Measurements from ENCODE around the gene HSPA1A. TPM values are rescaled to one million over a fixed set of nuclear protein-coding genes. Genes with fewer than 3 reads are reported as not detected.

Gene HSPA1A
- polyA plus RNA-seq, 3 donors, result 144 to 215 (median 200) TPM

DNA sequence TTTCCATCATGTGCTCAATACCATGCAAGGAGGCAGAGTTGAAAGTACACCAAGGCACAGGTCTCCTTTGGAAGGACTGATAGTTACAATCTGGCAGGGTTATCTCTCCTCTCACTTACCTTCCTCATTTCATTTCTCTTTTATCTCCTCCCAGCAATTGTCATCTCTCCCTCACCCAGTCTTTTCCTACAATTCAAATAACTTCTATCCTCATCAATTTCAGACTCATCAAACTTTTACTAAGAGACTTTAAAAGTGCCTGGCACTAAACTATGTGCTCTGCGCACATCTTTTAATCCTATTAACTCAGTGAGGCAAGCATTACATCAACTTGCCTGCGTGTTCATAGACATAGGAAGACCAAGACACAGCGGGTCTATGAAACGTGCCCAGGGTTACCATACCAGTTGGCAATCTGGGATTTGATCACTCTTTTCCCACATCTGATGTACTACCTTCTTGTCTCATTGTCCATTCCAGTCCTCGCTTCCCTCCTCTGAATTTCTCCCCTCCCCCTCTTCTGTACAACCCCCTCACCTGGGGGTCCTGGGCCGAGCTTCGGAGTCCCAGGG, 21.0 kb upstream of the HSPA1A start:
- peak overlapping the region; percentile 96 for H3K4me2 ChIP-seq (replicated peaks; ENCODE audit: extremely low read depth, low read length, poor library complexity, severe bottlenecking)
- no peak for DNase-seq
- Mint-ChIP-seq H3K4me3 (peak overlapping the region; percentile 99), H3K36me3 (peaks cover 17 to 34% of the 10 kb centered on the region in 2 donors), H3K27ac (peak overlapping the region in 6 of 7 donors; percentile 6 to 97 (median 44)), H3K4me1 (peaks cover 28% of the 10 kb centered on the region), H3K9me3 (no peaks in the 10 kb centered on the region), H3K27me3 (ENCODE audit: low read depth in 3 of 3) (no peaks in the 10 kb centered on the region)
- H3K27ac ChIP-seq (ENCODE audit: low read depth in 1 of 2, low read length in 2 of 2), result peak overlapping the region in 1 of 2 donors; percentile 95
- intact Hi-C loops (cut with micrococcal nuclease), result loop anchor here (2.0 to 10.0 kb wide), 3 partner anchors 26 to 60 kb away; partner anchors contain the start of gene CLIC1 (in 1 of the 2)
- peak overlapping the region; percentile 94 for H3K9ac ChIP-seq (ENCODE audit: insufficient read depth, low read length, poor library complexity, severe bottlenecking)
- H3K4me3 ChIP-seq (replicated peaks in 1 of 3; ENCODE audit: low read depth in 2 of 3, low read length in 3 of 3), result peak overlapping the region; percentile 61 to 98 (median 66)
- peak overlapping the region; percentile 98 for H2AFZ ChIP-seq (ENCODE audit: insufficient read depth, low read depth, low read length, poor library complexity, severe bottlenecking)
- H3K9me3 ChIP-seq (replicated peaks in 1 of 2; ENCODE audit: control insufficient read depth in 1 of 2, insufficient read depth in 1 of 2, low read length in 2 of 2), result no peaks in the 10 kb centered on the region
- TF ChIP-seq, protein P1, sequence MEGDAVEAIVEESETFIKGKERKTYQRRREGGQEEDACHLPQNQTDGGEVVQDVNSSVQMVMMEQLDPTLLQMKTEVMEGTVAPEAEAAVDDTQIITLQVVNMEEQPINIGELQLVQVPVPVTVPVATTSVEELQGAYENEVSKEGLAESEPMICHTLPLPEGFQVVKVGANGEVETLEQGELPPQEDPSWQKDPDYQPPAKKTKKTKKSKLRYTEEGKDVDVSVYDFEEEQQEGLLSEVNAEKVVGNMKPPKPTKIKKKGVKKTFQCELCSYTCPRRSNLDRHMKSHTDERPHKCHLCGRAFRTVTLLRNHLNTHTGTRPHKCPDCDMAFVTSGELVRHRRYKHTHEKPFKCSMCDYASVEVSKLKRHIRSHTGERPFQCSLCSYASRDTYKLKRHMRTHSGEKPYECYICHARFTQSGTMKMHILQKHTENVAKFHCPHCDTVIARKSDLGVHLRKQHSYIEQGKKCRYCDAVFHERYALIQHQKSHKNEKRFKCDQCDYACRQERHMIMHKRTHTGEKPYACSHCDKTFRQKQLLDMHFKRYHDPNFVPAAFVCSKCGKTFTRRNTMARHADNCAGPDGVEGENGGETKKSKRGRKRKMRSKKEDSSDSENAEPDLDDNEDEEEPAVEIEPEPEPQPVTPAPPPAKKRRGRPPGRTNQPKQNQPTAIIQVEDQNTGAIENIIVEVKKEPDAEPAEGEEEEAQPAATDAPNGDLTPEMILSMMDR (IDR thresholded peaks at IDR 0.05), result no peak
- WGBS (ENCODE audit: insufficient coverage), result 31% methylated on average over 6 of the region's 7 CpGs
- no peaks in the 10 kb centered on the region for H4K20me1 ChIP-seq (ENCODE audit: insufficient read depth, low read length)
- peaks cover 24 to 35% of the 10 kb centered on the region in 2 donors for H3K4me1 ChIP-seq (ENCODE audit: control insufficient read depth in 1 of 2, insufficient read depth in 2 of 2, low read length in 2 of 2)
- H3K36me3 ChIP-seq (replicated peaks in 1 of 2; ENCODE audit: control insufficient read depth in 1 of 2, insufficient read depth in 2 of 2, low read length in 2 of 2), result peaks cover 9 to 25% of the 10 kb centered on the region in 2 donors
- peaks cover 23% of the 10 kb centered on the region for H3K79me2 ChIP-seq (ENCODE audit: insufficient read depth, low read length)
- H3K27me3 ChIP-seq (ENCODE audit: control insufficient read depth in 2 of 2, insufficient read depth in 2 of 2, low read length in 2 of 2), result no peaks in the 10 kb centered on the region

DNA sequence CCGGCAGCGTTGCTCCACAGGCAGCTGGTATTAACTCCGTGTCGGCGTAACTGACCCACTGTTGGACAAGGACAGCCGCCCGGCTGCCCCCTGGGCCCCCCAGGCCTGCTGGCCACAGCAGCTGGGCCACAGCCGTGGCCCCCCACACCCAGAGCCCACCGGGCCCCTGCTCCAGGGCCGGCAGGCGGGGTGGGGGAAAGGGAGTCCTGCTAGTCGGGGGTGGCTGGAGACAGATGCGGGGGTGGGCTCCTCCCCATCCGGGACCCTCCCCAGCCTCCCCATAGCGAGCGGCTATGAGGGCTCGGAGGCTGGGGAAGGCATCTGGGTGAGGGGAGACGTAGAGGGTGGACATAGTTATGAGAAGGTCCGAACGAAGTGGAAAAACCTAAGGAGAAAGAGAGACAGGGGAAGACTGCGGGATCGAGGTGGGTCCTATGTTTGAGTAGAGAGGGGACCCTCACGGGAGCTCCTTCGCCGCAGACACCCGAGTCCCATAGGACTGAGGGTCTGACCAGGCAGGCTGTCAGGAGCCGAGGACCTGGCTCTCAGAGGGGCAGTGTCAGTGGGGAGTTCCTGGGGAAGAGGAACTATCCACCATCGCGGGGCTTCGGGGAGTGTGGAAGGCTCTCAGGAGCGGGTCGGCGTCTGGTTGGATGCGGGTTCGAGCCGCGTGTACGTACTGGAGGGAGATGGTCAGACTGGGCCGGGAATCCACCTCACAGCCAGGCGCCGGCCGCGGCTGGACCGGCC, 20.3 kb upstream of the HSPA1A start:
- Histone ChIP-seq H3K79me2 (ENCODE audit: insufficient read depth, low read length) (peaks cover 28% of the 10 kb centered on the region), H3K36me3 (replicated peaks in 1 of 2; ENCODE audit: control insufficient read depth in 1 of 2, insufficient read depth in 2 of 2, low read length in 2 of 2) (peaks cover 7 to 22% of the 10 kb centered on the region in 2 donors), H3K9me3 (replicated peaks in 1 of 2; ENCODE audit: control insufficient read depth in 1 of 2, insufficient read depth in 1 of 2, low read length in 2 of 2) (no peaks in the 10 kb centered on the region), H3K27ac (ENCODE audit: low read depth in 1 of 2, low read length in 2 of 2) (peak overlapping the region; percentile 54 to 95), H3K4me2 (replicated peaks; ENCODE audit: extremely low read depth, low read length, poor library complexity, severe bottlenecking) (peak overlapping the region; percentile 96), H4K20me1 (ENCODE audit: insufficient read depth, low read length) (no peaks in the 10 kb centered on the region), H3K9ac (ENCODE audit: insufficient read depth, low read length, poor library complexity, severe bottlenecking) (peak overlapping the region; percentile 94), H3K27me3 (ENCODE audit: control insufficient read depth in 2 of 2, insufficient read depth in 2 of 2, low read length in 2 of 2) (no peaks in the 10 kb centered on the region), H3K4me3 (replicated peaks in 1 of 3; ENCODE audit: low read depth in 2 of 3, low read length in 3 of 3) (peak overlapping the region; percentile 61 to 98 (median 66)), H3K4me1 (ENCODE audit: control insufficient read depth in 1 of 2, insufficient read depth in 2 of 2, low read length in 2 of 2) (peaks cover 24 to 35% of the 10 kb centered on the region in 2 donors), H2AFZ (ENCODE audit: insufficient read depth, low read depth, low read length, poor library complexity, severe bottlenecking) (peak overlapping the region; percentile 98)
- no peaks in the 10 kb centered on the region for H3K27me3 Mint-ChIP-seq (ENCODE audit: low read depth in 3 of 3)
- no peaks in the 10 kb centered on the region for H3K9me3 Mint-ChIP-seq
- TF ChIP-seq, protein P1 (IDR thresholded peaks at IDR 0.05), result no peak
- H3K36me3 Mint-ChIP-seq, result peaks cover 17 to 30% of the 10 kb centered on the region in 2 donors
- peaks cover 28% of the 10 kb centered on the region for H3K4me1 Mint-ChIP-seq
- peak overlapping the region; percentile 99 for H3K4me3 Mint-ChIP-seq
- DNase-seq, result peak in 2 of 3 donors; percentile 12 to 60
- H3K27ac Mint-ChIP-seq, result peak overlapping the region; percentile 97 to 99 (median 99)
- 2% methylated on average over 35 of the region's 44 CpGs for WGBS (ENCODE audit: insufficient coverage)
- intact Hi-C loops (cut with micrococcal nuclease), result loop anchor here (2.0 to 10.0 kb wide), 3 partner anchors 26 to 60 kb away; partner anchors contain the start of gene CLIC1 (in 1 of the 2)
